DND-41 (cell line): Measurements from ENCODE around the gene RSPH3.

ENCODE experiments used
- ATAC-seq: fragments of 200-7000 bp; cut with Tn5 transposase; 3 replicates; pipeline ENCODE4 v1.9.1; 2021; ENCODE audit warnings: low read depth; ENCODE audit not compliant: insufficient read depth
- DNase-seq: peaks from one replicate; pipeline ENCODE4 v3.0.0-alpha.2; 2020
- H2AFZ ChIP-seq: 2 replicates; pipeline ENCODE4 v1.6.0; 2012; ENCODE audit warnings: low read depth, low read length
- H3K27ac ChIP-seq: 2 replicates; pipeline ENCODE4 v1.5.1; 2012; ENCODE audit warnings: low read length, inconsistent platforms
- H3K27me3 ChIP-seq: fragments of 200-600 bp; sonication (generic); 2 replicates; pipeline ENCODE4 v1.6.0; 2012; ENCODE audit warnings: low read length, mild to moderate bottlenecking, inconsistent platforms; ENCODE audit not compliant: insufficient read depth, poor library complexity
- H3K36me3 ChIP-seq: 2 replicates; pipeline ENCODE4 v1.5.1; 2012; ENCODE audit warnings: low read length, inconsistent platforms; ENCODE audit not compliant: insufficient read depth
- H3K4me1 ChIP-seq: 2 replicates; pipeline ENCODE4 v1.5.1; 2012; ENCODE audit warnings: mild to moderate bottlenecking, low read length; ENCODE audit not compliant: insufficient read depth
- H3K4me2 ChIP-seq: 2 replicates; pipeline ENCODE4 v1.6.0; 2012; ENCODE audit warnings: mild to moderate bottlenecking, moderate library complexity, low read length, inconsistent platforms; ENCODE audit not compliant: insufficient read depth
- H3K4me3 ChIP-seq, 2 experiments: fragments of 200-600 bp in 1 of 2; shearing (Covaris generic) in 1 of 2; 2 replicates each; pipeline ENCODE4 v1.5.1; 2012 to 2016; ENCODE audit warnings: inconsistent platforms in 2 of 2, low read length in 2 of 2, mild to moderate bottlenecking in 2 of 2, low read depth in 1 of 2, moderate library complexity in 1 of 2
- H3K79me2 ChIP-seq: 2 replicates; pipeline ENCODE4 v1.6.0; 2012; ENCODE audit warnings: low read length, inconsistent platforms; ENCODE audit not compliant: insufficient read depth
- H3K9ac ChIP-seq: 2 replicates; pipeline ENCODE4 v1.6.0; 2012; ENCODE audit warnings: low read depth, mild to moderate bottlenecking, inconsistent platforms, low read length, moderate library complexity
- H3K9me3 ChIP-seq: 2 replicates; pipeline ENCODE4 v1.5.1; 2012; ENCODE audit warnings: low read length, moderate library complexity, mild to moderate bottlenecking, inconsistent platforms; ENCODE audit not compliant: insufficient read depth, severe bottlenecking
- H4K20me1 ChIP-seq: 2 replicates; pipeline ENCODE4 v1.6.0; 2012; ENCODE audit warnings: low read length; ENCODE audit not compliant: insufficient read depth
- EZH2 ChIP-seq: IDR thresholded peaks from 3 replicates; pipeline ENCODE4 v1.6.1; 2012; ENCODE audit warnings: borderline replicate concordance, low read depth, mild to moderate bottlenecking, moderate library complexity, low read length, inconsistent platforms; ENCODE audit not compliant: severe bottlenecking
- TF ChIP-seq, protein P1 (sequence below): IDR thresholded peaks from 2 replicates; pipeline ENCODE4 v1.5.1; 2012; ENCODE audit warnings: borderline replicate concordance, low read length, moderate library complexity, mild to moderate bottlenecking; ENCODE audit not compliant: poor library complexity, severe bottlenecking; ENCODE audit errors: extremely low read depth

RSPH3 gene

DNA sequence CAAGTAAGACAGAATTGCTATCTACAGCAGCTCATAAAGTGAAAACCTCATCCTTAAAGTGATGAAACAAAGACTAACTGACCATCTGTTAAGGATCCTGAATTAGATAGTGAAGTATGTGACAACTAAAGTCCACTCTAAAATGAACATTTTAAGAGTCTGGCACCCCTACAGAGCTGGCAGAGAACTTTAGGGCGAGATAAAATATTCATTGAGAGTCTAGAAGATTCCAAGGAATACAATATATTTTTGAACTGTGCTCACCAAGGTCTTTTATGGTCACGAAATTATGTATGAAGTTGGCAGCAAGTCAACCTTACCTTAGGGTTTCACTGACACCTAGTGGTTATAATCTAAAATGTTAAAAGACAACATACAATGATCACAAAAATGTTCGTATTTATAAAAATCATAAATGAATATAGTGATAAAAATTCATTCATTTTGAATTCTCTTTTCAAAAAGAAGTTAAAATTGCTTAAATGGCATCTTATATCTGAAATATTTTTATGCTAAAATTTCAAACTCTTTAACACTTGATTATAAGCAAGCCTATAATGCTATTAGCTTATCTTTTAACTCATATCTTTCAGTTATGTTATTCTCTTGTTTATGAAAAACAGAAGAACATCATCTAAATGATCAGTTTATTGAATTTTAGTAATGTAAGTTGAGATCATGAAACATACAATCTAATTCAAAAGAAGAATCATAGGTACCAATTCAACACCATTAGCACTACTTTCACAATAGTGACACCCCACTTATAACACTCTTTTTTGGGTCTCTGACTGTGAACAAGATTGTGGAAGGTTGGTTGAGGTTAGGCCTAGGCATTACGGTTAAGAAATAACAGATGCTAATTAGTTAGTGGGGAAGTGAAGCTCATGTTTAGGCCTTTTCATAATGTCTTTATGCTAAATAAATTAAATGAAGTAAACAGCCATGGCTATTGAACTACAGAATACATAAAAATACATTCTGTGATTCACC lies 27.5 kb downstream of the RSPH3 start:
- no peak overlapping the region for H3K4me3 ChIP-seq
- no peaks in the 10 kb centered on the region for H3K36me3 ChIP-seq
- H3K9me3 ChIP-seq: peaks cover 13% of the 10 kb centered on the region
- no peak overlapping the region for H3K9ac ChIP-seq
- no peak for TF ChIP-seq EZH2
- TF ChIP-seq, protein P1, sequence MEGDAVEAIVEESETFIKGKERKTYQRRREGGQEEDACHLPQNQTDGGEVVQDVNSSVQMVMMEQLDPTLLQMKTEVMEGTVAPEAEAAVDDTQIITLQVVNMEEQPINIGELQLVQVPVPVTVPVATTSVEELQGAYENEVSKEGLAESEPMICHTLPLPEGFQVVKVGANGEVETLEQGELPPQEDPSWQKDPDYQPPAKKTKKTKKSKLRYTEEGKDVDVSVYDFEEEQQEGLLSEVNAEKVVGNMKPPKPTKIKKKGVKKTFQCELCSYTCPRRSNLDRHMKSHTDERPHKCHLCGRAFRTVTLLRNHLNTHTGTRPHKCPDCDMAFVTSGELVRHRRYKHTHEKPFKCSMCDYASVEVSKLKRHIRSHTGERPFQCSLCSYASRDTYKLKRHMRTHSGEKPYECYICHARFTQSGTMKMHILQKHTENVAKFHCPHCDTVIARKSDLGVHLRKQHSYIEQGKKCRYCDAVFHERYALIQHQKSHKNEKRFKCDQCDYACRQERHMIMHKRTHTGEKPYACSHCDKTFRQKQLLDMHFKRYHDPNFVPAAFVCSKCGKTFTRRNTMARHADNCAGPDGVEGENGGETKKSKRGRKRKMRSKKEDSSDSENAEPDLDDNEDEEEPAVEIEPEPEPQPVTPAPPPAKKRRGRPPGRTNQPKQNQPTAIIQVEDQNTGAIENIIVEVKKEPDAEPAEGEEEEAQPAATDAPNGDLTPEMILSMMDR: peak; percentile 61
- no peak overlapping the region for H3K27ac ChIP-seq
- H4K20me1 ChIP-seq: no peaks in the 10 kb centered on the region
- H3K79me2 ChIP-seq: no peaks in the 10 kb centered on the region
- no peak overlapping the region for H2AFZ ChIP-seq
- no peak for DNase-seq
- peak; percentile 71 for ATAC-seq
- no peak overlapping the region for H3K4me2 ChIP-seq
- H3K4me1 ChIP-seq: no peaks in the 10 kb centered on the region
- H3K27me3 ChIP-seq: no peaks in the 10 kb centered on the region

DNA sequence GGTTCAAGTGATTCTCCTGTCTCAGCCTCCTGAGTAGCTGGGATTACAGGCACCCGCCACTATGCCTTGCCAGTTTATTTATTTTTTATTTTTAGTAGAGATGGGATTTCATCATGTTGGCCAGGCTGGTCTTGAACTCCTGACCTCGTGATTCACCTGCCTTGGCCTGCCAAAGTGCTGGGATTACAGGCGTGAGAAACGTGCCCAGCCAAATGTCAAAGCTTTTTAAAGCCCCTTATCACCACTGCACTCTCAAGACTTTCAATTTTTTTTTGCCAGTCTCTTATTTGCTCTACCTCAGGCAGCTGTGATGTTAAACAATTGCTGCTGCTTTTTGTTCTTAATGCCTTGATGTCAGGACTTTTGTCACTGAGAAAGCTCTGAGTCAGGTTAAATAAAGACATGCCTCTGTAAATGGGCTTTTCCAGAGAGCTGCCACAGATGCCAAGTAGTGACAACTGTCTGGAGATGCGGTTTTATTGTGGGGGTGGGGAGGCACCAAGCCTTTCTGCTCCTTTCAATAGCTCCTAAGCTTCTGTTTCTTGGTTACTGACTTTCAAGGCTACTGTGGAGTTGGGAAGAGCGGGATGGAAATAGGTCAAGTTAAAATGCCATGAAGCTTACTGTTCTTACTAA lies 29.2 kb downstream of the RSPH3 start:
- H3K27ac ChIP-seq: no peak overlapping the region
- H3K4me1 ChIP-seq: no peaks in the 10 kb centered on the region
- no peak for ATAC-seq
- H3K79me2 ChIP-seq: no peaks in the 10 kb centered on the region
- H3K9me3 ChIP-seq: peaks cover 13% of the 10 kb centered on the region
- no peak overlapping the region for H3K4me2 ChIP-seq
- TF ChIP-seq EZH2: no peak
- TF ChIP-seq, protein P1: no peak
- H2AFZ ChIP-seq: no peak overlapping the region
- no peak overlapping the region for H3K9ac ChIP-seq
- H3K36me3 ChIP-seq: no peaks in the 10 kb centered on the region
- no peaks in the 10 kb centered on the region for H4K20me1 ChIP-seq
- H3K27me3 ChIP-seq: no peaks in the 10 kb centered on the region
- no peak overlapping the region for H3K4me3 ChIP-seq
- DNase-seq: no peak

DNA sequence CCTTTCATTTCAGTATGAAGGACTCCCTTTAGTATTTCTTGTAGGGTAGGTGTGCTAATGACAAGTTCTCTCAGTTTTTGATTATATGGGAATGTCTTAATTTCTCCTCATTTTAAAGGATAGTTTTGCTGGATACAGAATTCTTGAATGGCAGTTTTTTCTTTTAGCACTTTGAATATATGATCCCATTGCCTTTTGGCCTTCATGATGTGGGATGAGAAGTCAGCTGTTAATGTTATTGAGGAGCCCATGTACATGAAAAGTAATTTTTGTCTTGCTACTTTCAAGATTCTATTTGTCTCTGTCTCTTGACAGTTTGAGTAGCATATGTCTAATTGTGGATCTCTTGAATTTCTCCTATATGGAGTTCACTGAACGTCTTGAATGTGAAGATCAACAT lies 30.9 kb downstream of the RSPH3 start:
- no peak for DNase-seq
- Histone ChIP-seq H3K4me1 (no peaks in the 10 kb centered on the region), H3K79me2 (no peaks in the 10 kb centered on the region), H3K9me3 (peaks cover 13% of the 10 kb centered on the region), H3K36me3 (no peaks in the 10 kb centered on the region), H3K27ac (no peak overlapping the region), H3K4me3 (no peak overlapping the region), H4K20me1 (no peaks in the 10 kb centered on the region), H3K9ac (no peak overlapping the region), H2AFZ (no peak overlapping the region), H3K4me2 (no peak overlapping the region), H3K27me3 (no peaks in the 10 kb centered on the region)
- TF ChIP-seq, protein P1: no peak
- no peak for ATAC-seq
